Caco-2 (cell line): Measurements from ENCODE around the gene ACTG1. TPM values are rescaled to one million over a fixed set of nuclear protein-coding genes. Genes with fewer than 3 reads are reported as not detected.

Experiments used
- BruUV-seq: library from RNA; stranded (reverse); fragments of 400-500 nt; replicated peaks from 2 replicates; lab custom pipeline; 2021; lab: Mats Ljungman, UMichigan
- CTCF ChIA-PET: fragments of 300-600 bp; sonication (Branson Sonifier 250); formaldehyde crosslinking; loops from one replicate; lab custom pipeline; 2022; ENCODE audit warnings: antibody characterized with exemption; lab: Charles Lee
- POLR2A ChIA-PET: fragments of 300-600 bp; sonication (Branson Sonifier 250); formaldehyde crosslinking; loops from one replicate; lab custom pipeline; 2022; ENCODE audit warnings: antibody characterized with exemption; lab: Charles Lee
- DNase-seq, 2 experiments: peaks; one replicate each; pipeline versions ENCODE4 v3.0.0 to v3.0.0-alpha.2; 2020 to 2022
- H3K27me3 ChIP-seq: replicated peaks from 2 replicates; pipeline ENCODE4 v1.6.0; 2011; ENCODE audit warnings: low read length; ENCODE audit not compliant: control insufficient read depth, insufficient read depth
- H3K36me3 ChIP-seq: 2 replicates; pipeline ENCODE4 v1.5.1; 2011; ENCODE audit warnings: low read length; ENCODE audit not compliant: control insufficient read depth, insufficient read depth
- H3K4me1 ChIP-seq: fragments of 250-450 bp; sonication (Bioruptor Pico); 2 replicates; pipeline ENCODE4 v1.5.1; 2020; ENCODE audit warnings: mild to moderate bottlenecking
- H3K4me3 ChIP-seq: 2 replicates; pipeline ENCODE4 v1.5.1; 2011; ENCODE audit warnings: low read depth, mild to moderate bottlenecking, control low read depth, low read length
- H3K9me3 ChIP-seq: fragments of 250-450 bp; sonication (Bioruptor Pico); 2 replicates; pipeline ENCODE4 v1.5.1; 2020; ENCODE audit warnings: mild to moderate bottlenecking, moderate library complexity
- H3K27ac Mint-ChIP-seq: one replicate; pipeline ENCODE4 v1.8.0; 2022; ENCODE audit warnings: mixed read lengths; ENCODE audit not compliant: unreplicated experiment
- H3K27me3 Mint-ChIP-seq: one replicate; pipeline ENCODE4 v1.8.0; 2022; ENCODE audit warnings: mixed read lengths; ENCODE audit not compliant: insufficient read depth, unreplicated experiment
- H3K36me3 Mint-ChIP-seq: one replicate; pipeline ENCODE4 v1.8.0; 2022; ENCODE audit warnings: mild to moderate bottlenecking, mixed read lengths; ENCODE audit not compliant: insufficient read depth, unreplicated experiment
- H3K4me1 Mint-ChIP-seq: one replicate; pipeline ENCODE4 v1.8.0; 2022; ENCODE audit warnings: low read depth, mixed read lengths; ENCODE audit not compliant: unreplicated experiment
- H3K4me3 Mint-ChIP-seq: one replicate; pipeline ENCODE4 v1.8.0; 2022; ENCODE audit warnings: mild to moderate bottlenecking, moderate library complexity, mixed read lengths; ENCODE audit not compliant: unreplicated experiment
- H3K9me3 Mint-ChIP-seq: one replicate; pipeline ENCODE4 v1.8.0; 2022; ENCODE audit warnings: mixed read lengths; ENCODE audit not compliant: unreplicated experiment
- CTCF ChIP-seq, 2 experiments: fragments of 200-600 bp in 1 of 2; IDR thresholded peaks; 1 replicate in 1 of 2; 2 replicates in 1 of 2; pipeline versions ENCODE4 v1.5.1 to v1.8.0; 2011 to 2022; ENCODE audit warnings: antibody characterized with exemption in 1 of 2, control low read depth in 1 of 2, inconsistent platforms in 1 of 2, low read depth in 1 of 2, low read length in 1 of 2, mild to moderate bottlenecking in 1 of 2, moderate library complexity in 1 of 2; ENCODE audit not compliant: insufficient read depth in 1 of 2, severe bottlenecking in 1 of 2, unreplicated experiment in 1 of 2
- intact Hi-C: fragments of 100-400 bp; cut with micrococcal nuclease; formaldehyde crosslinking; loops from one replicate; pipeline ENCODE4 v1.10.0; 2022; ENCODE audit not compliant: unreplicated experiment
- total RNA-seq: library from RNA; stranded (reverse); gene quantifications from 2 replicates; pipeline ENCODE4 v1.2.3, GENCODE V29; 2022

ACTG1 gene
- total RNA-seq, 1 experiment from 2014 or later, result 1,436 TPM

GRCh38 chr17:81520021-81520901 lies 7.7 kb upstream of the ACTG1 start:
- Mint-ChIP-seq H3K27me3 (no peaks in the 10 kb centered on the region), H3K36me3 (peaks cover 36% of the 10 kb centered on the region), H3K4me1 (peaks cover 20% of the 10 kb centered on the region), H3K4me3 (peak overlapping the region; percentile 77), H3K27ac (peak overlapping the region; percentile 74), H3K9me3 (no peaks in the 10 kb centered on the region)
- Histone ChIP-seq H3K9me3 (no peaks in the 10 kb centered on the region), H3K27me3 (no peaks in the 10 kb centered on the region), H3K4me3 (peak overlapping the region; percentile 74), H3K36me3 (peaks cover 5% of the 10 kb centered on the region; the same call in 1 of the 2 replicates), H3K4me1 (peaks cover 33% of the 10 kb centered on the region)
- no TSS peak for BruUV-seq
- no peak for TF ChIP-seq CTCF (IDR thresholded peaks at IDR 0.05; ENCODE audit: insufficient read depth in 1 of 2, low read depth in 1 of 2, low read length in 1 of 2, severe bottlenecking in 1 of 2, unreplicated experiment in 1 of 2)
- no peak for DNase-seq
- ChIA-PET POLR2A (interaction anchor here (1.1 to 1.8 kb wide), 2 partner anchors 13 to 32 kb away, joined by 4 to 5 read pairs; partner anchors contain the start of gene FAAP100), CTCF (interaction anchor here (1.1 kb wide), 1 partner anchor 80 kb away, joined by 3 read pairs; no protein-coding TSS in a partner anchor)
- intact Hi-C loops, result no loop called here

GRCh38 chr17:81519284-81520020 lies 6.9 kb upstream of the ACTG1 start:
- intact Hi-C loops, result loop anchor here (1.0 to 10.0 kb wide), 3 partner anchors 34 to 125 kb away; partner anchors contain the start of gene BAHCC1
- Mint-ChIP-seq H3K4me3 (peak overlapping the region; percentile 77), H3K36me3 (peaks cover 33% of the 10 kb centered on the region), H3K27me3 (no peaks in the 10 kb centered on the region), H3K9me3 (no peaks in the 10 kb centered on the region), H3K27ac (peak overlapping the region; percentile 74), H3K4me1 (peaks cover 20% of the 10 kb centered on the region)
- peak overlapping the region; percentile 74 for H3K4me3 ChIP-seq
- no TSS peak for BruUV-seq
- peaks cover 5% of the 10 kb centered on the region; the same call in 1 of the 2 replicates for H3K36me3 ChIP-seq
- peak; percentile 88 to 93 for DNase-seq
- peaks cover 33% of the 10 kb centered on the region for H3K4me1 ChIP-seq
- no peaks in the 10 kb centered on the region for H3K27me3 ChIP-seq
- ChIA-PET CTCF (interaction anchor here (0.5 to 1.6 kb wide), 11 partner anchors 15 to 296 kb away, joined by 3 to 7 read pairs (median 4); partner anchors contain the start of genes BAHCC1 and CEP131), POLR2A (interaction anchor here (0.6 to 1.8 kb wide), 6 partner anchors 8 to 1680 kb away, joined by 4 to 6 read pairs (median 4); partner anchors contain the start of genes CBX4 and FAAP100)
- H3K9me3 ChIP-seq, result no peaks in the 10 kb centered on the region
- peak; percentile 66 to 92 for TF ChIP-seq CTCF (IDR thresholded peaks at IDR 0.05; ENCODE audit: insufficient read depth in 1 of 2, low read depth in 1 of 2, low read length in 1 of 2, severe bottlenecking in 1 of 2, unreplicated experiment in 1 of 2)
